NCI-H2196 treated with DMSO at 0.1 percent for 48 hours (cell line): ENCODE measurements around the gene SNAPC5.

Experiments
- DNase-seq: peaks from one replicate; lab custom pipeline; 2025; ENCODE audit not compliant: unreplicated experiment; lab: John Stamatoyannopoulos, UW

SNAPC5 gene

GRCh38 chr15:66459818-66460615, 37.5 kb downstream of the SNAPC5 start:
- DNase-seq, result no peak

GRCh38 chr15:66456211-66456610, 41.4 kb downstream of the SNAPC5 start:
- no peak for DNase-seq

- DNase-seq, result no peak
These were observed 43.4 kb downstream of the SNAPC5 start for GRCh38 chr15:66454143-66454542.

GRCh38 chr15:66452971-66453580, 44.5 kb downstream of the SNAPC5 start:
- no peak for DNase-seq

- DNase-seq, result no peak
These were observed 45.1 kb downstream of the SNAPC5 start for GRCh38 chr15:66452420-66452819.
